BJ (cell line): ENCODE measurements around the gene ACTG1. TPM values are rescaled to one million over a fixed set of nuclear protein-coding genes. Genes with fewer than 3 reads are reported as not detected.

Experiments
- CTCF ChIA-PET: fragments of 350-600 bp; formaldehyde crosslinking; extraction: SDS; loops from one replicate; lab custom pipeline; 2021; ENCODE audit warnings: antibody characterized with exemption, inconsistent platforms; lab: Yijun Ruan, JAX
- POLR2A ChIA-PET: fragments of 300-600 bp; sonication (Branson Sonifier 250); formaldehyde crosslinking; extraction: SDS; loops from one replicate; lab custom pipeline; 2021; ENCODE audit warnings: antibody characterized with exemption; lab: Charles Lee
- DNase-seq: peaks from one replicate; pipeline ENCODE4 v3.0.0-alpha.2; 2011; ENCODE audit warnings: low read depth
- H3K27me3 ChIP-seq: 2 replicates; pipeline ENCODE4 v1.6.0; 2011; ENCODE audit warnings: low read length; ENCODE audit not compliant: control insufficient read depth, insufficient read depth
- H3K36me3 ChIP-seq: 2 replicates; pipeline ENCODE4 v1.5.1; 2011; ENCODE audit warnings: low read length; ENCODE audit not compliant: control insufficient read depth, insufficient read depth
- H3K4me3 ChIP-seq: 2 replicates; pipeline ENCODE4 v1.5.1; 2011; ENCODE audit warnings: low read depth, mild to moderate bottlenecking, control low read depth, low read length
- polyA plus RNA-seq: library from polyadenylated mRNA; depleted of rRNA; stranded (reverse); fragments of >200 nt; gene quantifications from 2 replicates; pipeline ENCODE4 v1.2.3, GENCODE V29; 2011
- TF ChIP-seq, protein P1 (sequence below): IDR thresholded peaks from 2 replicates; pipeline ENCODE4 v1.5.1; 2011; ENCODE audit warnings: low read depth, mild to moderate bottlenecking, control low read depth, inconsistent platforms, low read length, moderate library complexity; ENCODE audit not compliant: insufficient read depth

Gene ACTG1
- polyA plus RNA-seq, 1 experiment, result 3,774 TPM

DNA sequence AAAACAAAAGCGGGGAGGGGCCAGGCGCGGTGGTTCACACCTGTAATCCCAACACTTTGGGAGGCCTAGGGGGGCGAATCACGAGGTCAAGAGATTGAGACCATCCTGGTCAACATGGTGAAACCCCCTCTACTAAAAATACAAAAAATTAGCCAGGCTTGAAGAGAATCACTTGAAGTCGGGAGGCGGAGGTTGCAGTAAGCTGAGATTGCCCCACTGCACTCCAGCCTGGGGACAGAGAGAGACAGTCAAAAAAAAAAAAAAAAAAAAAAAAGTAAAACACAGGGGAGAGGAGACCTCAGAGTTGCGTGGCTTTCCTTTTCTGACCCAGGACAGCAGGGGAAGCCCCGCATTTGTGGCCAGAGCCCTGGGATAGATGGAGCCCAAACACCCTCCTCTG, 19.9 kb downstream of the ACTG1 start:
- POLR2A ChIA-PET, result no interaction called here
- TF ChIP-seq, protein P1, sequence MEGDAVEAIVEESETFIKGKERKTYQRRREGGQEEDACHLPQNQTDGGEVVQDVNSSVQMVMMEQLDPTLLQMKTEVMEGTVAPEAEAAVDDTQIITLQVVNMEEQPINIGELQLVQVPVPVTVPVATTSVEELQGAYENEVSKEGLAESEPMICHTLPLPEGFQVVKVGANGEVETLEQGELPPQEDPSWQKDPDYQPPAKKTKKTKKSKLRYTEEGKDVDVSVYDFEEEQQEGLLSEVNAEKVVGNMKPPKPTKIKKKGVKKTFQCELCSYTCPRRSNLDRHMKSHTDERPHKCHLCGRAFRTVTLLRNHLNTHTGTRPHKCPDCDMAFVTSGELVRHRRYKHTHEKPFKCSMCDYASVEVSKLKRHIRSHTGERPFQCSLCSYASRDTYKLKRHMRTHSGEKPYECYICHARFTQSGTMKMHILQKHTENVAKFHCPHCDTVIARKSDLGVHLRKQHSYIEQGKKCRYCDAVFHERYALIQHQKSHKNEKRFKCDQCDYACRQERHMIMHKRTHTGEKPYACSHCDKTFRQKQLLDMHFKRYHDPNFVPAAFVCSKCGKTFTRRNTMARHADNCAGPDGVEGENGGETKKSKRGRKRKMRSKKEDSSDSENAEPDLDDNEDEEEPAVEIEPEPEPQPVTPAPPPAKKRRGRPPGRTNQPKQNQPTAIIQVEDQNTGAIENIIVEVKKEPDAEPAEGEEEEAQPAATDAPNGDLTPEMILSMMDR, result no peak
- DNase-seq, result no peak
- H3K36me3 ChIP-seq, result no peaks in the 10 kb centered on the region
- H3K27me3 ChIP-seq, result peaks cover 4% of the 10 kb centered on the region; the same call in 1 of the 2 replicates
- no peak overlapping the region for H3K4me3 ChIP-seq
- CTCF ChIA-PET, result interaction anchor here (0.9 kb wide), 1 partner anchor 7 kb away, joined by 3 read pairs; no protein-coding TSS in a partner anchor

DNA sequence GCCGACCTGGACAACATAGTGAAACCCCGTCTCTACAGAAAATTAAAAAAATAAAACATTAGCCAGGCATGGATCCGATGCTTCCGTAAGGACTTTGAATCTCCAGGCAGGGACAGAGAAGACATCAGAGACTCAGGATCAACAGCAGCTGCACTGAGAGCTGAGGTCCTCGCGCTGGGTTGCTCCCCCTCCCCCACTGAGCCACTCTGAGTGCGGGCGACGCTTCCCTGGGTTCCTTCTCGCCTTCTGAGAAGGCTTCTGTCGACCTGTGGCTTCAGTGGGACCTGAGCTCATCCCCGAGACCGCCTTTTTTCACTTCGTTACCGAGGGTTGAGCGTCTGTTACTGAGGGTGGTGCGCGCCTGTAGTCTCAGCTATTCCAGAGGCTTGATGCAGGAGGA, 20.4 kb downstream of the ACTG1 start:
- TF ChIP-seq, protein P1, result no peak
- POLR2A ChIA-PET, result no interaction called here
- DNase-seq, result no peak
- CTCF ChIA-PET, result interaction anchor here (0.9 kb wide), 1 partner anchor 8 kb away, joined by 3 read pairs; no protein-coding TSS in a partner anchor
- Histone ChIP-seq H3K4me3 (no peak overlapping the region), H3K27me3 (peaks cover 4% of the 10 kb centered on the region; the same call in 1 of the 2 replicates), H3K36me3 (no peaks in the 10 kb centered on the region)

DNA sequence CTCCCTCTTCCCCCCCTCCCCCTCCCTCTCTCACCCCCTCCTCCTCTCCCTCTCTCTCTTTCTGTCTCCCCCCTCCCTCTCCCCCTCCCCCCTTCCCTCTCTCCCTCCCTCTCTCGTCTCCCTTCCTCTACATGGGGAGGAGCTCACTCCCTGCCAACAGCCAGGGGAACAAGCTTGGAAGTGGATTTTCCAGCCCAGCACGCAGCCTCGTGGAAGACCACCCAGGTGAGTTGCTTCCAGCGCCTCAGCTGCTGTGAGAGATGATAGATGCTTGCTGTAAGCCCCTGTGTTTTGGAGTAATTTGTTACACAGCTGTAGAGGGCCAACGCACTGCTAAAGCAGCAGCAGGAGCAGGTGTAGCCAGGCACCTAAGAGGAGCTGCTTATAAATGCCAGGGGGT, 20.8 kb downstream of the ACTG1 start:
- POLR2A ChIA-PET, result no interaction called here

DNA sequence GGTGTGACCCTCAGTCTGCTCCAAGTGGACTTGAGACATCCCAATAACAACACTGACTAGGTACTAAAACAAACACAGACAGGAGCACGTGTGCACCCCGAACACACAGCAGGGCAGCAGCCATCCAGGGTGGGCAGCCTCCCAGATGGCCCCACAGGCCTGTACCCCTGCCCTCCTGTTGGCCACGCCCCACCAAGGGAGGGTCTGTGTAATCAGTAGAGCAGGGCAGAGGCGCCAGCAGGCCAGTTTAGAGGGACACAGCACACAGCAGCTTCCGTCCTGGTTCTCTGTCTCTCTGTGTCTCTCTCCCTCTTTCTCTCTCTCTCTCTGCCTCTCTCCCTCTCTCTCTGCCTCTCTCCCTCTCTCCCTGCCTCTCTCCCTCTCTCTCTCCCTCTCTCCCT, 21.4 kb downstream of the ACTG1 start:
- CTCF ChIA-PET, result no interaction called here
- Histone ChIP-seq H3K36me3 (no peaks in the 10 kb centered on the region), H3K4me3 (no peak overlapping the region), H3K27me3 (peaks cover 4% of the 10 kb centered on the region; the same call in 1 of the 2 replicates)
- TF ChIP-seq, protein P1, result no peak
- DNase-seq, result no peak
- POLR2A ChIA-PET, result no interaction called here

More for the DNA sequence above, 20.8 kb downstream of the ACTG1 start:
- TF ChIP-seq, protein P1, result no peak
- Histone ChIP-seq H3K36me3 (no peaks in the 10 kb centered on the region), H3K4me3 (no peak overlapping the region), H3K27me3 (peaks cover 4% of the 10 kb centered on the region; the same call in 1 of the 2 replicates)
- DNase-seq, result no peak
- CTCF ChIA-PET, result interaction anchor here (0.9 kb wide), 1 partner anchor 8 kb away, joined by 3 read pairs; no protein-coding TSS in a partner anchor

DNA sequence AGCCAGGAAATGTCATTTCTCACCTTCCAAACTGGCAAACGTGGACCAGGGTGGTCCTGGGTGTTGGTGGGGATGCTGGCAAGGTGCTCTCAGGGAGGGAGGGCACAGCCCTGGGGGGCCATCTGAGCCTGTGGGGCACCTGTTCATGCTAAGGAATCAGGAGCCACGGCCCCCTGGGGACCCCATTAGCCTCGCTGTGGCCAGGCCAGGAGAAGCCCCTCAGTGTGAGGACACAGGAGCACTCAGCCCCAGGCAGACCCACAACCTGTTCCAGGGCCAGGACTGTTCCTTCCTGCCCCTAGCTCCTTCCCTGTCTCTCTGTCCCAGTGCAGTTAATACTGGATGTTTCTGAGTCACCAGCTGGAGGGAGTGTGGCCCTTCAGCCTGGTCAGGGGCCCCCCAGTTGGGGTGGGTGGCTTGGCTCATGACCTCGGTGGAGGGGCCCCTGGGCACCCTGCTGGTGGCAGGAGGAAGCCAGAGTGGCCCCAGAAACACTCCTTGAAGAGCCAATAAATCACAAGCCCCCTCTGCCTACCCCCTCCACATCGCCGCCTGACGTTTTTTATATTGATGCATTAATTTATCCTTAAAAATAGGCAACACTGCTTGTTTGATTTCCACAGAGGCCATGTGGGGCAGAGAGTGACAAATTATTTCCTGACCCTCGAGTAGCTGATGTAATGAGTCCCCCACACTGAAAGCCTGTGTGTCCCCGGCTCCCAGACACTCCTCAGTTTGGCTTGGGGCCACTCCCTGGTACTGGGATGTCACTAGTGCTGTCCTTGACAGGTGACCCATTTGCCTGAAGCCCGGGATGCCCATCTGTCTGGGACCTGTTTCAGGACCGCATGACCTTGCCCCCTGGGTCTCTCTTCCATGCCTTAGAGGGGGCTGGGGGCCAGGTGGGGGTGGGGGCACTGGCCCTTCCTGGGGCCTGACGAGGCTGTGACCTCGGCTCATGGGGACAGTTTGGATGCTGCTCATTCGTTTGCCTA, 22.3 kb downstream of the ACTG1 start:
- ChIA-PET CTCF (interaction anchor here (0.6 to 1.5 kb wide), 4 partner anchors 21 to 237 kb away, joined by 3 to 5 read pairs (median 3); no protein-coding TSS in a partner anchor), POLR2A (no interaction called here)
- peaks cover 4% of the 10 kb centered on the region; the same call in 1 of the 2 replicates for H3K27me3 ChIP-seq
- H3K4me3 ChIP-seq, result no peak overlapping the region
- TF ChIP-seq, protein P1, result no peak
- H3K36me3 ChIP-seq, result no peaks in the 10 kb centered on the region
- DNase-seq, result no peak
